DOHH2 (cell line): Measurements from ENCODE around the gene DNAJB5.

Experiments used
- H3F3A ChIP-seq: fragments of 200-600 bp; sonication (generic), shearing (Covaris generic); 2 replicates; pipeline ENCODE4 v1.6.0; 2016; ENCODE audit warnings: antibody characterized with exemption, mild to moderate bottlenecking; ENCODE audit not compliant: control insufficient read depth, insufficient read depth
- H3K27ac ChIP-seq: fragments of 200-600 bp; sonication (generic); 2 replicates; pipeline ENCODE4 v1.5.1; 2014; ENCODE audit warnings: low read depth, mild to moderate bottlenecking, low read length, moderate library complexity
- H3K27me3 ChIP-seq: fragments of 200-600 bp; sonication (generic); 2 replicates; pipeline ENCODE4 v1.6.1; 2014; ENCODE audit warnings: mild to moderate bottlenecking, low read length, mixed read lengths; ENCODE audit not compliant: control insufficient read depth
- H3K36me3 ChIP-seq: fragments of 200-600 bp; sonication (generic); 2 replicates; pipeline ENCODE4 v1.6.1; 2014; ENCODE audit warnings: mild to moderate bottlenecking, low read length, moderate library complexity, mixed read lengths; ENCODE audit not compliant: control insufficient read depth
- H3K4me1 ChIP-seq: fragments of 200-600 bp; sonication (generic); 2 replicates; pipeline ENCODE4 v1.6.1; 2014; ENCODE audit warnings: mild to moderate bottlenecking, low read length, mixed read lengths; ENCODE audit not compliant: control insufficient read depth
- H3K4me2 ChIP-seq: fragments of 200-600 bp; sonication (generic); 2 replicates; pipeline ENCODE4 v1.6.0; 2014; ENCODE audit warnings: mild to moderate bottlenecking, low read length, moderate library complexity
- H3K4me3 ChIP-seq: fragments of 200-600 bp; sonication (generic); 2 replicates; pipeline ENCODE4 v1.5.1; 2014; ENCODE audit warnings: mild to moderate bottlenecking, low read length, mixed read lengths
- H3K79me2 ChIP-seq: fragments of 200-600 bp; sonication (generic); 2 replicates; pipeline ENCODE4 v1.6.1; 2014; ENCODE audit warnings: mild to moderate bottlenecking, low read length, mixed read lengths; ENCODE audit not compliant: control insufficient read depth
- H3K9me2 ChIP-seq: fragments of 200-600 bp; sonication (generic); replicated peaks from 2 replicates; pipeline ENCODE4 v1.6.1; 2014; ENCODE audit warnings: mild to moderate bottlenecking, low read length, mixed read lengths; ENCODE audit not compliant: control insufficient read depth
- H3K9me3 ChIP-seq: fragments of 200-600 bp; sonication (generic); 2 replicates; pipeline ENCODE4 v1.6.1; 2014; ENCODE audit warnings: antibody characterized with exemption, low read length, mixed read lengths; ENCODE audit not compliant: control insufficient read depth, insufficient read depth
- H4K20me1 ChIP-seq: fragments of 200-600 bp; sonication (generic); 2 replicates; pipeline ENCODE4 v1.6.0; 2014; ENCODE audit warnings: low read depth, mild to moderate bottlenecking, antibody characterized with exemption, low read length, moderate library complexity; ENCODE audit not compliant: control insufficient read depth, insufficient read depth
- CTCF ChIP-seq: fragments of 200-600 bp; sonication (generic); IDR thresholded peaks from one replicate; pipeline ENCODE4 v1.5.1; 2014; ENCODE audit warnings: antibody characterized with exemption, mild to moderate bottlenecking, low read depth, low read length; ENCODE audit not compliant: poor library complexity, severe bottlenecking
- EZH2phosphoT487 ChIP-seq: fragments of 200-600 bp; sonication (generic); IDR thresholded peaks from 2 replicates; pipeline ENCODE4 v1.6.1; 2017; ENCODE audit warnings: borderline replicate concordance, mild to moderate bottlenecking, antibody characterized with exemption, low read length, moderate library complexity, mixed read lengths

DNAJB5 gene

GRCh38 chr9:34963552-34963951, 26.0 kb upstream of the DNAJB5 start:
- no peaks in the 10 kb centered on the region for H3K36me3 ChIP-seq
- H3K4me1 ChIP-seq: no peaks in the 10 kb centered on the region
- no peaks in the 10 kb centered on the region for H3F3A ChIP-seq
- no peak overlapping the region for H3K4me2 ChIP-seq
- H3K27me3 ChIP-seq: peaks cover 61% of the 10 kb centered on the region
- no peaks in the 10 kb centered on the region for H3K9me3 ChIP-seq
- TF ChIP-seq EZH2phosphoT487 (no peak), CTCF (no peak)
- no peaks in the 10 kb centered on the region for H4K20me1 ChIP-seq
- H3K79me2 ChIP-seq: no peaks in the 10 kb centered on the region
- no peak overlapping the region for H3K4me3 ChIP-seq
- H3K9me2 ChIP-seq: no peaks in the 10 kb centered on the region
- H3K27ac ChIP-seq: no peak overlapping the region

- Histone ChIP-seq H3K9me2 (no peaks in the 10 kb centered on the region), H3K4me1 (no peaks in the 10 kb centered on the region), H3K79me2 (no peaks in the 10 kb centered on the region), H3K4me3 (no peak overlapping the region), H3K9me3 (no peaks in the 10 kb centered on the region), H4K20me1 (no peaks in the 10 kb centered on the region), H3K27me3 (peaks cover 52% of the 10 kb centered on the region), H3K4me2 (no peak overlapping the region), H3K27ac (no peak overlapping the region), H3K36me3 (no peaks in the 10 kb centered on the region), H3F3A (no peaks in the 10 kb centered on the region)
- TF ChIP-seq CTCF: no peak
- TF ChIP-seq EZH2phosphoT487: no peak
Observed at GRCh38 chr9:34964458-34964857, 25.1 kb upstream of the DNAJB5 start.

- Histone ChIP-seq H3K4me1 (no peaks in the 10 kb centered on the region), H3K36me3 (no peaks in the 10 kb centered on the region), H3K4me2 (no peak overlapping the region), H3K4me3 (no peak overlapping the region), H3K27me3 (peaks cover 13% of the 10 kb centered on the region), H3F3A (no peaks in the 10 kb centered on the region), H3K9me2 (no peaks in the 10 kb centered on the region), H3K9me3 (no peaks in the 10 kb centered on the region), H3K27ac (no peak overlapping the region), H4K20me1 (no peaks in the 10 kb centered on the region), H3K79me2 (no peaks in the 10 kb centered on the region)
- TF ChIP-seq EZH2phosphoT487: no peak
- no peak for TF ChIP-seq CTCF
Observed at GRCh38 chr9:34971146-34971811, 18.3 kb upstream of the DNAJB5 start.
